CD1c-positive myeloid dendritic cell (primary cell): ENCODE measurements around the gene FBXW9.
"Not testable (repeated sequence)": the region's sequence is repeated elsewhere in the genome, so short reads cannot be mapped to it uniquely, and the experiment has no call there.

Source experiments
- DNase-seq: peaks from one replicate; pipeline ENCODE4 v3.0.0-alpha.2; 2016; ENCODE audit errors: extremely low spot score

Gene FBXW9

DNA sequence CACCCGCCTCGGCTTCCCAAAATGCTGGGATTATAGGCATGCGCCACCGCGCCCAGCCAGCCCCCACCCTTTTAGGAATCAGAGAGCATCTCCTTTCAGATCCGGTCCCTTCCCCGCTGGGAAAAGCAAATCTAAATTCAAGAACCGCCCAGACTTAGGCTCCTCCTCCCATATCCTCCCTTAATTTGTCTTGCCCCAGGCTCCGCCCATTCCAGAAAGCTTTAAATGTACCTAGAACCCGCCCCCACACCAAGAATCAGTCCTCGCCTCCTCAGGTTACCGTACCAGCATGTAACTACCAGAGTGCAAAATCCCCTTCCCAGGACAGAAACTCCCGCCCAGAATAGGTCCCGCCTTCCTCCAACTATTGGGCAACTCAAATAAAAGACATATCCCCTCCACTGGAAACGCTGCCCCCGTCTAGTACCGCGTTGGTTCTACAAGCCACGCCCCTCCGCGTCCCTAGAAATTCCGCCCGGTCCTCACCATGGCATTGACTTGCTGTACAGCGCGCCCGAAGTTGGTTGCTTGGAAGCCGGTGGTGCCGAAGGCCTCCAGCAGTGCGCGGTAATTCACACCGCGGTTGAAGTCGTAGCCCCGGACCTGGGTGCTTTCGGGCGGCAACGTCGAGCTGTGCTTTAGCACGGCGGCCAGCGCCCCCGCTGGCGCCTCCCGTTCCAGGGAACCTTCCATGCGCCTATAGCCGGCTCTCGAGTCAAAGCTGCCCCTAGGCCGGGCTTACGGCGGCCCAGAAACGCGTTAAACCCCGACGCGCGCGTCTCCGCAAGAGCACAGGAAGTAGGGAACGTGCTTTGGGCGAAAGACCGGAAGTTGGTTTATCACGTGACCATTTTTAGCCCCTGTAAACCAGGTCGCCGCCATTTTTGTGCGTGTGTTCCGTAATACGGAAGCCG, 15.1 kb downstream of the FBXW9 start, which contains the start of gene DHPS:
Gene DHPS (minus strand): TSS at position 807 of the 914 bp plus-strand sequence. CDS start 114 bp downstream, at position 693.
- peak; percentile 98 for DNase-seq

DNA sequence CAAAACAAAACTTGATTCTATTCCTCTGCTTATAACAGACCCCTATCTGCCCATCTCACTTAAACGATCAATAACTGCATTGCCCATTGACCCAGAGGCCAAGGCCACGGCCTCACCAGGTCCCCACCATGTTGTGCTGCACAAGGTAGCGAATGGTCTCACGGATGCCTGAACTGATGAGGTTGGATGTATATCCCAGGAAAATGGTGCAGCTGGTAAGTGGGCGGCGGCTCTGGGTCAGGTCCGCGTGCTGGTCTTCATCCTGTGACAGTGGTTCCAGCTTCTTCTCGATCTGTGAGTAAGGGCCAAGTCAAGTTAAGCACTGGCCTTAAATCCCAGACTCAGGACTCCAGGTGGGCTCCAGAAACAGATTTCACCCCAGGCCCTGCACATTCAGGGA, 16.4 kb downstream of the FBXW9 start:
- DNase-seq, result no peak

DNA sequence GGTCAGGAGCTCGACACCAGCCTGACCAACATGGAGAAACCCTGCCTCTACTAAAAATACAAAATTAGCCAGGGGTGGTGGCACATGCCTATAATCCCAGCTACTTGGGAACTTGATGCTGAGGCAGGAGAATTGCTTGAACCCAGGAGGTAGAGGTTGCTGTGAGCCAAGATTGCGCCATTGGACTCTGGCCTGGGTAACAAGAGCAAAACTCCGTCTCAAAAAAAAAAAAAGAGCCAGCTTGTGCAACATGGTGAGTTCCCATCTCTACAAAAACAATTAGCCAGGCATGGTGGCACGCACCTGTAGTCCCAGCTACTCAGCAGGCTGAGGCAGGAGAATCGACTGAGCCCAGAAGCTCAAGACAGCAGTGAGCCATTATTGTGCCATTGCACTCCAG, 18.4 kb downstream of the FBXW9 start:
- DNase-seq, result not testable (repeated sequence)

DNA sequence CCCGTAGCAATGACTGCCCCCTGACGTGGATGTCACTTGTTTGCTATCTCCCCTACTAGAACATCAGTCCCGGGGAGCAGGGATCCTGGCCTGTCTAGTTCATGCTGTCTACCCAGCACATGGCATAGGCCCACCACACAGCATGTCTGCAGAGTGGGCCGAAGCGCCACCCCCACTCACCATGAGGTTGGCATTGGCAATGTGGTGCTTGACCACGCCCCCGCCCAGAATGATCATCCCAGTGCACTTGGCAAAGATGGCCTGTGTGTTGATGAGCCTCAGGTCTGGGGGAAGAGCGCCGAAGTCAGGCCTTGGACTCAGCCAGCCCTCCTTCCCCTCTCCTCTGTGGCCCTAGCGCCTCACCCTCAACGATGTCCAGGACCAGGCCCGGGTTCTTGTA, 19.5 kb downstream of the FBXW9 start:
- no peak for DNase-seq

DNA sequence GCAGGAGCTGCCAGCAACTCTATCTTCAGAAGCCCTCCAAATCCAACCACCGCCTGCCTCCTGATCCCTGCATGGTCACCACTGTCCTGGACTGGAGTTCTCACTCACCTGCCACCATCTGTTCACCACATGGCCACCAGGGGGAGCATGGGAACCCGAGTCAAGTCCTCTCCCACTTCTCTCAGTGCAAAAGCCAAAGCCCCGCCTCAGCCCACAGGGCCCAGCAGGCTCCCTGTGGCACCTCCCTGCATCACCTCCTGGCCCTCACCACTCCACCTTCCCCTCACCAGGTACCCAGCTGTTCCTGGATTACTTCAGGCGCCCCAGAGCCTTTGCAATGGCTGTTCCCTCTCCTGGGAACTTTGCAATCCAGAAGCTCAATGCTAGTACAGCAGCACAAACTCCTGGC, 20.0 kb downstream of the FBXW9 start:
- DNase-seq, result peak; percentile 77

DNA sequence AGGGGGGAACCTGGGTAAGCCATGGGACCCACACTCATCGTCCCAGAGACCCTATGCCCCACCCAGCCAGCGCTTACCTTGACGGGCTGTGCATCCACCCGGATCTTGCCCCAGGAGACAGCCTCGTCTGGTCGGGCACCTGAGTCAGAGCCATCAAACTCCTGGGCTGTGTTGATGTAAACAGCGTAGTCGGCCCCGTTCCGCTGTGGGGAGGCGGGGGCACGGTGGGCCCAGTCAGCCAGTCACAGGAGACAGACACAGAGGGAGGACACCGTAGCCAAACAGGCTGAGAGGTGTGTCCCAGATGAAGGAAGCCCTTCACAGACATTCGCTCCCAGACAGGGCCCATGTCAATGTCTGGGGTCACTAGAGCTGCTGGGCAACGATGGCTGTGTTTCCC, 20.5 kb downstream of the FBXW9 start:
- DNase-seq, result no peak

DNA sequence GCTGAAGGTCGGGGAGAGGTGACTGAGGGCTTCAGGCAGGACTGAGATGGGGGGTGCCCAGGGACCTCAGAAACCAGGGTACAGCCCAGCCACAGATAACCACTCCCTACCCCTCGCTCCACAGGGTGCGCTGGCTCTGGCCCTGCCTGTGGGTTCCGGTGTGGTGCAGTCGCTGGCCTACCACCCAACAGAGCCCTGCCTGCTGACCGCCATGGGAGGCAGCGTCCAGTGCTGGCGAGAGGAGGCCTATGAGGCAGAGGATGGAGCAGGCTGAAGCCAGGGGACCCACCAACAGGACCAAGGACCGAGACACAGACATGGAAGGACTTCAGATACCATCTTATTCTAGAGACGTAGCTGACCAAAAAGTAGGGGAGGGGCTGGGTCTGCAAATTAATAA, 21.0 kb downstream of the FBXW9 start:
- no peak for DNase-seq

DNA sequence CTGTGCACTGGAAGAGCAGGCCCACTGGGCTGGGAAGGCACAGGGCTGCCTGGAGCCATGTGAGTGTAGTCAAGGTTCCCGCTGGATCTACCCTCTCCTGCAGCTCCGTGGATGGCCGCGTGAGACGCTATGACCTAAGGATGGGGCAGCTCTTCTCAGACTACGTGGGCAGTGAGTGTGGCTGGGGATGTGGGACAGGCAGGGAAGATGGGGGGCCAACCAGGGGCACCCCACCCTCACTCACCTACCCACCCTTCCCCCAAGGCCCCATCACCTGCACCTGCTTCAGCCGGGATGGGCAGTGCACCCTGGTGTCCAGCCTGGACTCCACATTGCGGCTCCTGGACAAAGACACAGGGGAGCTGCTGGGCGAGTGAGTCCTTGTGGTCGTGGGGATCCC, 23.7 kb downstream of the FBXW9 start:
- DNase-seq, result no peak

DNA sequence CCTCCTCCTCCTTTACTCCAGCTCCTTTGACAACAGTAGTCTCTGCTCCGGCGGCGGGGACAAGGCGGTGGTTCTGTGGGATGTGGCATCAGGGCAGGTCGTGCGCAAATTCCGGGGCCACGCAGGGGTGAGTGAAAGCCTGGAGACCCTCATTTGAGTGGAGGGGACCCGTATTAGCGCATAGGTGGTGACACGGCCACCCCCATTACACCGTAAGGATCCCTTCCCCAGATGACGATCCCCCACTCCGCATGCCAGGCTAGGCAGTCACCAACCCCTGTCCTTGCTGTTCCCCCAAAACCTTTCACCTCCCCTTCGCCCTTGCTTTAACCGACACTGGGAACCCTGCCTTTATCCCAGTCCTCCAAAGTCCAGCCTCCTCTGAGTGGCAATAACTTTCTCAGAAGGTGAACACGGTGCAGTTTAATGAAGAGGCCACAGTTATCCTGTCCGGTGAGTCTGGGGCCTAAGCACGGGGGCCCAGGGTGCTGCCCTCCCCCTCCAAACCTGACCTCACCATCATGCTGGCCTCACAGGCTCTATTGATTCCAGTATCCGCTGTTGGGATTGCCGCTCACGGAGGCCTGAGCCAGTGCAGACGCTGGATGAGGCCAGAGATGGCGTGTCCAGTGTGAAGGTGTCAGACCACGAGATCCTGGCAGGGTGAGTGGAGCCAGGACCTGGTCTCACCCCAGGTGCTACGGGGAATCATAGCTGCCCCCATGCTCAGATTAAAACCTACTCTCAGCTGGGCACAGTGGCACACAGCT, 26.1 kb downstream of the FBXW9 start:
- DNase-seq, result no peak

DNA sequence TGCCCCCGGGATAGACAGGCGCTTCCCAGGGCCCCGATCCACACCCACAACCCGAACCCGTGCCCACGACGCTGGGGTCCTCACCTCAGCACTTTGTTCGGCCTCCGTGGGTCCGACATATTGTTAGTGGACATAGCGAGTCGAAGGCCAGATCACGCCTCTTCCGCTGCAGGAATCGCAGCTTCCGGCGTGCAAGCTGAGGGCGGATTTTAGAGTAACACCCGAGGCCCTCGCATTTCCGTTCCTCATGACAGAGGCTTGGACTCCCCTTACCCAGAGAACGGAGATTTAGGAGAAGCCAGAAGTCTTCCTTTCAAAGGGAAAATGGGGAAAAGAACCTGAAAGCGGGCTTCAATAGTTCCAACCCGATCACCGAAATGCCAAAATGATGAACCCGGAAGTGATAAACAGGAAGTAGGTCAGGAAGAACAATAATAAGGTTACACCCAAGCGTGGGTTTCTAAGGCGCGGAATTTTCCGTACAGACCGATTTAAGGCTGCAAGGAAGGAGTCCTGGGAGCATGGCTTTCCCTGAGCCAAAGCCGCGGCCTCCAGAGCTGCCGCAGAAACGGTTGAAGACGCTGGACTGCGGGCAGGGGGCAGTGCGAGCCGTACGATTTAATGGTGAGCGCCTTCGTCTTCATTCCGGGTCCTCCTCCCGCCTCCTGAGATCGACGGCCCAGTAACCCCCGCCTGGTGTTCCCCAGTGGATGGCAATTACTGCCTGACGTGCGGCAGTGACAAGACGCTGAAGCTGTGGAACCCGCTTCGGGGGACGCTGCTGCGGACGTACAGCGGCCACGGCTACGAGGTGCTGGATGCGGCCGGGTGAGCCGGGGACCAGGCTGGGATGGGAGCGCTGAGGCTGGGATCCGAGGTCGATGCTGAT, 26.9 kb downstream of the FBXW9 start:
- DNase-seq, result peak; percentile 86

DNA sequence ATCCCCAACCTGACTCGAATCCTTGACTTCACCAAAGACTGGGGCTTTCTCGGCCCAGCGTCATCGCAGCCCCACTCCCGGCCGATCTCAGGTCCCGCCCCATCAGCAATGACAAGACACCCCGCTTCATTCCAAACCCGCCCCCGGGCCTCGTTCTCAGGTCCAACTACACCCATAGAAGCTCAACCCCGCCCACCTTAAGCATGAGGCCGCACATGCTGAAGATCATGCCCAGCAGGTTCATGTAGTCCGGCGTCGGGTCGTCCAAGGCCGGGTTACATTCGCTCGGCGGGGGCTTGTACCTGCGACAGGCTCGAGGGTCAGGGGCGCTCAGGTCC, 27.5 kb downstream of the FBXW9 start:
- DNase-seq, result peak; percentile 61

DNA sequence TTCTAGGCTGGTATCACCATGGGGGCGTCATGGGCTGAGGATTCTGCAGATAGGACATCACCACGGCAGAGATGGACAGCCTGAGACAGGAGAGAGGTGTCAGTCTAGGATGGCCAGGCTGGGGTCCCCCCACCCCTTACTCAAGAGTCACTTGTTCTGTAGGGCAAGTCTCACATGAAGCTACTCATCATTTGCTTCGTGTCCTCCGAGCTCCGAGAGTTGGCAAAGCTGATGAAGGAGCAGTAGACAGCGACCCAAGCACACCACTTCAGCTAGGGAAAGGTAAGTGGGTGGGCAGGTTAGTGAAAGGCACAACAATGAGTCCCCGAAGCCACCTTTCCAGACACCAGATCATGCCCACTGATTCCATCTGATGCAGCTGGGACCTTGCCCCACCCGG, 28.1 kb downstream of the FBXW9 start:
- DNase-seq, result no peak

DNA sequence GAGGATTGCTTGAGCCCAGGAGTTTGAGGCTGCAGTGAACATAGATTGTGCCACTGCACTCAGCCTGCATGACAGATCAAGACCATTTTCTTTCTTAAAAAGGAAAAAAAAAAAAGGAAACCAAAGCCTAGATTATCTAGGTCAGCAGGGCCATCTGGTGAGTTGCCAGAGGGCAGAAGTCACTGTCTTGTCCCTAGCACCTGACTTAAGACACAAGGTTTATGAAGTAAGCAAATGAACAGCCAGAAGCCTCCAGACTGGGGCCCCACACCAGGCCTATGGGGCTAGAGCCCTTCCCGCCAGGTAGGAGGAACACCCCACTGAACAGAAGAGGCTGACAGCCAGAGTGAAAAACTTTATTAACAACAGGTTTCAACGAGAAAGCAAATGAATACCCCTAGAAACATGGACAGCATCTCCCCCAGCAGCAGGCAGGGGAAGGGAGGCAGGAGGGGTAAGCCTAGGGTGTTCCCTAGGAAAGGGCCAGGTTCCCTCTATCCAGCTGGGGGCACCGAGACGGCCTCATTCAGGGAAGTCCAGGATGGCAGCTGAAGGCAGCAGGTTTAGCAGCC, 28.6 kb downstream of the FBXW9 start:
- DNase-seq, result no peak

DNA sequence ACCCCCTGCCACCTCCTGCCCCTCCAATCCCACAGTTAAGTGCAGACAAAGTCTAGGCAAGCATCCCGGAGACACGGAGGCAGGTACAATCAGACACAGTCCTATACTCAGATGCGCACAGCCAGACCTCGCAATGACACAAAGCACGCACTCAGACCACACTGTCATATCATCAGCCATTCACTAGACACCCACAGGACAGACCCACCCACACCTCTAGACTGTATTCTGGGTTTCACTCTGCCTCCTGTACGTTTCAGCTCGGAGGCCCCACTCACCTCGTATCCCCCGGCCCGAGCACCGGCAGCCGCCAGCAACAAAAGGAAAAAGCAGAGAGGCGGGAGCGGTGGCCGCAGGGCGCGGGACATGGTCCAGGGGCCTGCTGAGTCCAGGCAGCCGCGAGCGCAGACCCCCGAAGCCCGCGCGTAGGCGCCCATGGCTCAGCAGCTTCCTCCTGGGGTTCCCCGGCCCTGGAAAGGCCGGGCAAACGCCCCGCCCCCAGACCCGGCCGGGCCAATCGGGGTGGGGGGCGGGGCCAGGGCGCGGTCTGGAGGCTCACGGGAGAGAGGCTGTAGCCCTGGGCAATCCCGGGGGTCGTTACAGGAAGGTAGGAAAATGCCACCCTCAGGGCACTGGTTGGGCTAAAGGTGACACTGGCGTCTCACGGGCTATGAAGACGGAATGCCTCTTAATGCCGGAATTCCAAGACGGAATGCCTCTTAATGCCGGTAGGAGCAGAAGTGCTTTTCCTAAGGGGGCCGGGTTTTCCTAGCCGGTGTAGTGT, 30.0 kb downstream of the FBXW9 start, which contains the start of the genes MAN2B1 and WDR83:
Gene MAN2B1 (minus strand): TSS at position 478 of the 784 bp plus-strand sequence. CDS start 41 bp downstream, at position 437.
Gene WDR83 (plus strand): TSS at position 543 of the 784 bp plus-strand sequence. CDS start 2,984 bp downstream, outside the sequence.
- peak; percentile 95 for DNase-seq

DNA sequence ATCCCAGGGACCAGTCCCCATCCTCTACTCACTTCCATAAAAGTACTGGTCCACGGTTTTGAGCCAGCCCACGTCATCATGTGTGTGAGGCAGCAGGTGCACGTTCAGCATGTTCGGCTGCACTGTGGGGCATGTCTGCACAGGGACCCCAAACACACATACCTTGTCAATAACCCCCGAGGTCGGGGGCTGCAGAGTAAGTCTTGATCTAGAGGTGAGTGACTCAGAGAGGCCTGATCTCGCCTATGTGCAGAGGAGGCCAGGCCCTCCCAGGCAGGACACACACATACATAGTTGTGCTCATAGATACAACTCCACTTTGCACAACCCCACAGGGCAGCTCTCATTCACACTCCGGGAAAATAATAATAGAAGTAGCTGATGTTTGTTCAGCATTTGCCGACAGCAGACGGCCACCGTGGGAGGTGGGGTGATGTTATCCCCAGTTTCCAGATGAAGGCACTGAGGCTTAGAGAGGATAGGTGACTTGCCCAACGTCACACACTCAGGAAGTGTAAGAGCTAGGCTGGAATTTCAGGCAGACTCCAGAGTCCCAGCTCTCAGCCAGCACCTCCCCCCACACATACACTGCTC, 30.7 kb downstream of the FBXW9 start:
- DNase-seq, result peak; percentile 24

DNA sequence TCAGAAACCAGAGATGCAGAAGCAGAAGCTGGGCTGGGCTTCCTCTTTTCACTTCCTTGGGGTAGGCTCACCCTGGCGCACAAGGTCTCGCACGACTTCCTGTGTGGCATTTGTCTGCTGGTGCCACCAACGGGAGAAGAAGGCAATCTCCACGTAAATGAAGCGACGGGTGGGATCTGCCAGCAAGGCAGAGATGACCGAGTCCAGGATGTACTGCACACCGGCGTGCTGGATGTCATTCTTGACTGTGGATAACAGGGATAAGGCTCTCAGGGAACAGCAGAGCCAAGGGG, 31.2 kb downstream of the FBXW9 start:
- DNase-seq, result peak; percentile 94

DNA sequence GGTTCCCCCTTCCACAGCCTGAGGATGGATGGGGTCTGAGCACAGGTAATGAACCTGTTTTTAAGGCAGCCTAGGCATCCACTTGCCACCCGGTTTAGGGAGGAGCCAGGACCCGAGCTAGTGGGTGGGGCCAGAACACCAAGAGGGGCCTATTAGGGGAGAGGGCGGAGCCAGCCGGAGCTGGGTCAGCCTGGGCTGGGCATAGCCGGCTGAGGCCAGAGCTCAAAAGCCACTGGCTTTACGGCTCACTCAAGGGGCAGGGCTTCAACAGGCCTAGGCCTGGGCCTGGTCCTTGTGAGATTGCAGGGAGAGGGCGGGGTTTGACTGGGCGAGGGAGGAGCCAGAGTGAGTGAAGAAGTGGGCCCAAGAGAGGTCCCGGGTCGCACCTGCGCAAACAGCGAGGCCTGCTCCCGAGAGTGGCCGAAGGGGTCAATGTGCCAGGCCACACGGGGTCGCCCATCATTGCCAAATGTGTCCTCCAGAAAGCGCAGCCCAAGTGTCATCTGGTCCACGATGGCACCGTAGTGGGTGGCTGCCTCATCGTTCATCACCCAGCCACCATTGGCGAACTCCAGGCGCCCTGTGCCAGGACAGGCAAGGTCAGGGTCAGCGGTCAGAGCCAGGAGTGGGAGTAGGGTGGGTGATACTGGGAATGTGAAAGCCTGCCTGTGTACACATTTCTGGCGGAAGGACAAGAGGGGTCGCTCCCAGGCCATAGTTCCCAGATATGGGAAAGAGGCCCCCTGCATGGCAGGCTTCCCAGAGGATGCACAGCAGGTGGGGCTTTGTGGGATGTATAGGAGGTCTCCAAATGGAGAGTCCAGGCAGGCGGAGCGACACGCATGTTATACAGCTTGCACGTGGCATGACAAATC, 31.8 kb downstream of the FBXW9 start:
- no peak for DNase-seq

DNA sequence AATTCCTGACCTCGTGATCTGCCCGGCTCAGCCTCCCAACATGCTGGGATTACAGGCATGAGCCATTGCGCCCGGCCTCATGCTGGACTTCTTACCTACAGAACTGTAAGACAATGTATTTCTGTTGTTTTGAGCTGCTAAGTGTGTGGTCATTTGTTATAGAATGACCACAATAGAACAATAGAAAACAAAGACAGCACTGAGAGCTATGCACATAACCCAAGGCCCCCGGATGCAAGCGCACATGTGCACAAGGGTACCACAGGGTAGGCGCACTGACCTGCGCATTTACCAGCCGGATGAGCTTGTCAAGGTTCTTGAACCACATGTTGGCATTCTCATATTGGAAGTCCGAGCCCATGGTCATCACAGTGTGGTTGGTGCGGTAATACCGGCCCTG, 35.5 kb downstream of the FBXW9 start:
- no peak for DNase-seq

DNA sequence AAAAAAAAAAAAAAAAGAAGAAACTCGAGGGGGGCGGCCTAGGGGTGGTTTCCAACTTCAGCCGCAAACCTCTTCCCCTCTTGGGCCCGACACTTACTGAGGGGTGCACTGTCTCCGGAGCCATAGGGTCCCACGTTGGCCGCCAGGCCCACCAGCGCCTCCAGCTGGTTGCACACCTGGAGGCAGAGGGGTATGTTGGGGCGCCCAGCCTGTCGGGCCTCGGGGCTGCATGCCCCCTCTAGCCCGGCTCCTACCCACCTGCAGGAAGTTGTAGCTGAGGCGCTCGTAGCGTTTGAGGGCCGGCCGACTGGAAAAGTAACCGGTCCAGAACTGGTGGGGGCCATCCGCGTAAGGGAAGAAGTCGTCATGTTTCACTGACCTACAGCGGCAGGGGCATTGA, 38.5 kb downstream of the FBXW9 start:
- no peak for DNase-seq
